Ishikawa (cell line): Measurements from ENCODE around the gene PEAK1.

Experiments
- NFIC ChIP-seq: IDR thresholded peaks from 2 replicates; pipeline ENCODE4 v1.6.1; 2012
- RAD21 ChIP-seq: IDR thresholded peaks from 2 replicates; pipeline ENCODE4 v1.6.1; 2012; ENCODE audit warnings: low read depth
- REST ChIP-seq: IDR thresholded peaks from 2 replicates; pipeline ENCODE4 v1.6.1; 2012; ENCODE audit warnings: low read depth, mild to moderate bottlenecking
- TAF1 ChIP-seq: IDR thresholded peaks from 2 replicates; pipeline ENCODE4 v1.6.1; 2012; ENCODE audit warnings: low read depth, mild to moderate bottlenecking
- TCF12 ChIP-seq: IDR thresholded peaks from 2 replicates; pipeline ENCODE4 v1.6.1; 2012; ENCODE audit warnings: low read depth
- TF ChIP-seq, protein P1 (sequence below): IDR thresholded peaks from 2 replicates; pipeline ENCODE4 v1.6.1; 2012

- TF ChIP-seq TAF1 (no peak), REST (no peak), RAD21 (no peak), NFIC (no peak), TCF12 (no peak)
- TF ChIP-seq, protein P1, sequence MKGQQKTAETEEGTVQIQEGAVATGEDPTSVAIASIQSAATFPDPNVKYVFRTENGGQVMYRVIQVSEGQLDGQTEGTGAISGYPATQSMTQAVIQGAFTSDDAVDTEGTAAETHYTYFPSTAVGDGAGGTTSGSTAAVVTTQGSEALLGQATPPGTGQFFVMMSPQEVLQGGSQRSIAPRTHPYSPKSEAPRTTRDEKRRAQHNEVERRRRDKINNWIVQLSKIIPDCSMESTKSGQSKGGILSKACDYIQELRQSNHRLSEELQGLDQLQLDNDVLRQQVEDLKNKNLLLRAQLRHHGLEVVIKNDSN, result no peak
Observed at GRCh38 chr15:77367631-77368030, 52.3 kb downstream of the PEAK1 start.
